CD14-positive monocyte (primary cell): ENCODE data around the gene ADAT3. TPM values are rescaled to one million over a fixed set of nuclear protein-coding genes. Genes with fewer than 3 reads are reported as not detected.
A peak's percentile ranks its signal among the peaks of the same experiment; 100 is the strongest.

Experiments used
- DNase-seq, 3 donors: peaks; one replicate each; pipeline ENCODE4 v3.0.0-alpha.2; 2011 to 2022
- H2AFZ ChIP-seq: 2 replicates; pipeline ENCODE4 v1.6.0; 2012; ENCODE audit warnings: mild to moderate bottlenecking, low read depth, low read length, inconsistent platforms; ENCODE audit not compliant: insufficient read depth, poor library complexity, severe bottlenecking
- H3K27ac ChIP-seq, 2 donors: 1 replicate in 1 of 2; 2 replicates in 1 of 2; pipeline ENCODE4 v1.5.1; 2012 to 2013; ENCODE audit warnings: low read length in 2 of 2, control low read depth in 1 of 2, inconsistent platforms in 1 of 2, low read depth in 1 of 2, mild to moderate bottlenecking in 1 of 2
- H3K27me3 ChIP-seq, 2 donors: one replicate each; pipeline versions ENCODE4 v1.6.0 to v1.6.1; 2011 to 2013; ENCODE audit warnings: low read length in 2 of 2; ENCODE audit not compliant: control insufficient read depth in 2 of 2, insufficient read depth in 2 of 2
- H3K36me3 ChIP-seq, 2 donors: replicated peaks in 1 of 2; 1 replicate in 1 of 2; 2 replicates in 1 of 2; pipeline versions ENCODE4 v1.5.1 to v1.6.1; 2012 to 2013; ENCODE audit warnings: low read length in 2 of 2, control low read depth in 1 of 2, inconsistent platforms in 1 of 2, mild to moderate bottlenecking in 1 of 2; ENCODE audit not compliant: insufficient read depth in 2 of 2, control insufficient read depth in 1 of 2
- H3K4me1 ChIP-seq, 2 donors: 1 replicate in 1 of 2; 2 replicates in 1 of 2; pipeline versions ENCODE4 v1.5.1 to v1.6.1; 2012 to 2013; ENCODE audit warnings: low read length in 2 of 2, control low read depth in 1 of 2, inconsistent platforms in 1 of 2, mild to moderate bottlenecking in 1 of 2, moderate library complexity in 1 of 2; ENCODE audit not compliant: insufficient read depth in 2 of 2, control insufficient read depth in 1 of 2
- H3K4me2 ChIP-seq: replicated peaks from 2 replicates; pipeline ENCODE3; 2012; ENCODE audit warnings: low read length, moderate library complexity, mild to moderate bottlenecking; ENCODE audit not compliant: poor library complexity, severe bottlenecking; ENCODE audit errors: extremely low read depth
- H3K4me3 ChIP-seq, 3 experiments: fragments of 200-600 bp in 1 of 3; sonication (generic) in 1 of 3; replicated peaks in 1 of 3; 1 replicate in 2 of 3; 2 replicates in 1 of 3; pipeline ENCODE4 v1.5.1; 2011 to 2013; ENCODE audit warnings: low read length in 3 of 3, mild to moderate bottlenecking in 3 of 3, control low read depth in 2 of 3, low read depth in 2 of 3, inconsistent platforms in 1 of 3, moderate library complexity in 1 of 3
- H3K79me2 ChIP-seq: 2 replicates; pipeline ENCODE4 v1.6.0; 2012; ENCODE audit warnings: mild to moderate bottlenecking, control low read depth, inconsistent platforms, low read length, moderate library complexity; ENCODE audit not compliant: insufficient read depth
- H3K9ac ChIP-seq: 2 replicates; pipeline ENCODE4 v1.6.0; 2017; ENCODE audit warnings: low read length, mild to moderate bottlenecking; ENCODE audit not compliant: insufficient read depth, poor library complexity, severe bottlenecking
- H3K9me3 ChIP-seq, 2 donors: replicated peaks in 1 of 2; 1 replicate in 1 of 2; 2 replicates in 1 of 2; pipeline versions ENCODE4 v1.5.1 to v1.6.1; 2012 to 2013; ENCODE audit warnings: low read length in 2 of 2, control low read depth in 1 of 2; ENCODE audit not compliant: control insufficient read depth in 1 of 2, insufficient read depth in 1 of 2
- H4K20me1 ChIP-seq: 2 replicates; pipeline ENCODE4 v1.6.0; 2012; ENCODE audit warnings: mild to moderate bottlenecking, low read length, control low read depth, moderate library complexity; ENCODE audit not compliant: insufficient read depth
- H3K27ac Mint-ChIP-seq, 7 donors: one replicate each; pipeline ENCODE4 v1.8.0; 2020; ENCODE audit warnings: mild to moderate bottlenecking in 7 of 7, mixed read lengths in 7 of 7, moderate library complexity in 6 of 7, inconsistent platforms in 2 of 7
- H3K27me3 Mint-ChIP-seq, 3 donors: one replicate each; pipeline ENCODE4 v1.8.0; 2021 to 2022; ENCODE audit warnings: low read depth in 3 of 3, mild to moderate bottlenecking in 3 of 3, mixed read lengths in 3 of 3, moderate library complexity in 3 of 3, inconsistent platforms in 1 of 3
- H3K36me3 Mint-ChIP-seq, 2 donors: one replicate each; pipeline ENCODE4 v1.8.0; 2020; ENCODE audit warnings: mixed read lengths in 2 of 2, inconsistent platforms in 1 of 2, mild to moderate bottlenecking in 1 of 2
- H3K4me1 Mint-ChIP-seq: one replicate; pipeline ENCODE4 v1.8.0; 2020; ENCODE audit warnings: mild to moderate bottlenecking, mixed read lengths
- H3K4me3 Mint-ChIP-seq, 2 donors: one replicate each; pipeline ENCODE4 v1.8.0; 2020; ENCODE audit warnings: mild to moderate bottlenecking in 2 of 2, mixed read lengths in 2 of 2, moderate library complexity in 1 of 2
- H3K9me3 Mint-ChIP-seq, 7 donors: one replicate each; pipeline ENCODE4 v1.8.0; 2020 to 2022; ENCODE audit warnings: mixed read lengths in 7 of 7, mild to moderate bottlenecking in 6 of 7, moderate library complexity in 6 of 7, inconsistent platforms in 2 of 7
- WGBS: methylation state at CpG from one replicate; pipeline ENCODE4 v1.1.5; 2013; ENCODE audit warnings: missing lambda C conversion rate; ENCODE audit not compliant: insufficient coverage; 5-methylcytosine and 5-hydroxymethylcytosine counted together
- intact Hi-C, 2 donors: fragments of 100-400 bp; cut with micrococcal nuclease; formaldehyde crosslinking; loops; one replicate each; pipeline versions ENCODE4 v1.15.0 to v1.15.1; 2023
- polyA plus RNA-seq, 3 donors: library from polyadenylated mRNA; depleted of rRNA in 1 of 3; unstranded in 2 of 3; stranded (reverse) in 1 of 3; fragments of 300-500 nt in 2 of 3; fragments of >200 nt in 1 of 3; fragmentation: Illumina TruSeq in 2 of 3; gene quantifications; 1 replicate in 2 of 3; 2 replicates in 1 of 3; pipeline ENCODE4 v1.2.3, GENCODE V29; 2012 to 2021
- TF ChIP-seq, protein P1 (sequence below): fragments of 200-600 bp; IDR thresholded peaks from one replicate; pipeline ENCODE4 v1.8.0; 2022; ENCODE audit warnings: antibody characterized with exemption, mild to moderate bottlenecking

ADAT3 gene
- polyA plus RNA-seq, 3 donors = 2.7 to 3.2 (median 3.1) TPM

DNA sequence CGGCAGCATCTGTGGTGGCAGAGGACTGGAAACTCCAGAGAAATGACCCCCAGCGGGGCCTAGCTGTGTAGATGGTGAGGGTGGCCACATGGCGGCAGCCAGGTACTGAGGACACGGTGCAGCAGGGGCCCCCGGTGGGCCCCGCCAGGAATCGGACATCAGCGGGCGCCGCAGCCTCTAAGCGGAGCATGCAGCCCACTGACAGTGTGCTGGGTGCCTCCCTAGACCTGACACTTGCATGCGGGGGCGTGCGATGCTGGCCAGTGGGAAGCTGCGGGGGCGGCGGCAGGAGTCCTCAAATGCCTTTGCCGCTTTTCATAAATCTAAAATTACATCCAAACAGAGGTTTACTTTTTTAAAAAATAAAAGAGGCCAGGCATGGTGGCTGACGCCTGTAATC is 16.1 kb downstream of the ADAT3 start:
- no peak for DNase-seq
- Histone ChIP-seq H3K36me3 (peaks cover 53 to 55% of the 10 kb centered on the region in 2 donors), H3K4me3 (no peak overlapping the region), H3K27ac (no peak overlapping the region), H3K4me2 (no peak overlapping the region), H2AFZ (no peak overlapping the region), H4K20me1 (no peaks in the 10 kb centered on the region), H3K9me3 (no peaks in the 10 kb centered on the region), H3K4me1 (peaks cover 31 to 36% of the 10 kb centered on the region in 2 donors), H3K27me3 (no peaks in the 10 kb centered on the region), H3K9ac (no peak overlapping the region), H3K79me2 (no peaks in the 10 kb centered on the region)
- 98% methylated on average over 9 of the region's 19 CpGs for WGBS
- H3K27me3 Mint-ChIP-seq = peaks cover 0 to 3% (median 2%) of the 10 kb centered on the region in 3 donors
- H3K4me1 Mint-ChIP-seq = peaks cover 25% of the 10 kb centered on the region
- intact Hi-C loops = no loop called here
- H3K4me3 Mint-ChIP-seq = no peak overlapping the region
- TF ChIP-seq, protein P1, sequence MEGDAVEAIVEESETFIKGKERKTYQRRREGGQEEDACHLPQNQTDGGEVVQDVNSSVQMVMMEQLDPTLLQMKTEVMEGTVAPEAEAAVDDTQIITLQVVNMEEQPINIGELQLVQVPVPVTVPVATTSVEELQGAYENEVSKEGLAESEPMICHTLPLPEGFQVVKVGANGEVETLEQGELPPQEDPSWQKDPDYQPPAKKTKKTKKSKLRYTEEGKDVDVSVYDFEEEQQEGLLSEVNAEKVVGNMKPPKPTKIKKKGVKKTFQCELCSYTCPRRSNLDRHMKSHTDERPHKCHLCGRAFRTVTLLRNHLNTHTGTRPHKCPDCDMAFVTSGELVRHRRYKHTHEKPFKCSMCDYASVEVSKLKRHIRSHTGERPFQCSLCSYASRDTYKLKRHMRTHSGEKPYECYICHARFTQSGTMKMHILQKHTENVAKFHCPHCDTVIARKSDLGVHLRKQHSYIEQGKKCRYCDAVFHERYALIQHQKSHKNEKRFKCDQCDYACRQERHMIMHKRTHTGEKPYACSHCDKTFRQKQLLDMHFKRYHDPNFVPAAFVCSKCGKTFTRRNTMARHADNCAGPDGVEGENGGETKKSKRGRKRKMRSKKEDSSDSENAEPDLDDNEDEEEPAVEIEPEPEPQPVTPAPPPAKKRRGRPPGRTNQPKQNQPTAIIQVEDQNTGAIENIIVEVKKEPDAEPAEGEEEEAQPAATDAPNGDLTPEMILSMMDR = no peak
- peaks cover 0 to 5% (median 0%) of the 10 kb centered on the region in 7 donors for H3K9me3 Mint-ChIP-seq
- H3K27ac Mint-ChIP-seq = peak overlapping the region in 1 of 7 donors; percentile 63
- peaks cover 41 to 80% of the 10 kb centered on the region in 2 donors for H3K36me3 Mint-ChIP-seq

DNA sequence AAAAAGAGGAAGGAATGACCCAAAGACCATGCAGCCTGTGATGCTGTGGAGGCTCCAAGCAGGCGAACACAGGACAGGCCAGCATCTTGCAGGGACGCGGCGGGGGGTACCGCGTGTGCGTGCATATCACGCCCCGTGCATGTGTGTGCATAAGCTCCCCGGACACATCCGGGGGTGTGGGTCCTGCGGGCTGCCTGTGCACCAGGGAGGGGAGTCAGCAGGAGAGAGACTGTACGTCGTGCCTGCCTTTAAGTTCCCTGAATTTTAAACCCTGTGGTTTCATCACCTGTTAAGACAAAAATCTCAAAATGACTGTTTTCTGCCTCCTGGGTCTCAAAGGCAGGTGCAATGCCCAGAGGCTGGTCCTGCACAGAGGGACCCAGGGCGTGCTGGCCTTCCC is 16.6 kb downstream of the ADAT3 start:
- TF ChIP-seq, protein P1 = no peak
- 95% methylated on average over 15 of the region's 15 CpGs for WGBS
- H3K27ac Mint-ChIP-seq = peak overlapping the region in 1 of 7 donors; percentile 21
- Histone ChIP-seq H4K20me1 (no peaks in the 10 kb centered on the region), H3K27me3 (no peaks in the 10 kb centered on the region), H3K9me3 (no peaks in the 10 kb centered on the region), H3K79me2 (no peaks in the 10 kb centered on the region), H3K4me3 (no peak overlapping the region), H3K9ac (no peak overlapping the region), H2AFZ (no peak overlapping the region), H3K4me1 (peaks cover 31 to 32% of the 10 kb centered on the region in 2 donors), H3K27ac (no peak overlapping the region), H3K4me2 (no peak overlapping the region), H3K36me3 (peaks cover 53 to 55% of the 10 kb centered on the region in 2 donors)
- intact Hi-C loops = no loop called here
- DNase-seq = no peak
- H3K4me3 Mint-ChIP-seq = no peak overlapping the region
- H3K27me3 Mint-ChIP-seq = peaks cover 0 to 2% (median 1%) of the 10 kb centered on the region in 3 donors
- H3K9me3 Mint-ChIP-seq = peaks cover 0 to 5% (median 0%) of the 10 kb centered on the region in 7 donors
- H3K4me1 Mint-ChIP-seq = peaks cover 22% of the 10 kb centered on the region
- peaks cover 41 to 76% of the 10 kb centered on the region in 2 donors for H3K36me3 Mint-ChIP-seq
